ACC112 (cell line): ENCODE measurements around the gene TEX30.

Experiments
- H2AFZ ChIP-seq: fragments of 200-600 bp; sonication (generic); one replicate; pipeline ENCODE4 v1.6.0; 2017; ENCODE audit warnings: antibody characterized with exemption, low read length; ENCODE audit not compliant: unreplicated experiment
- H3K27ac ChIP-seq: fragments of 200-600 bp; sonication (generic); 2 replicates; pipeline ENCODE4 v1.5.1; 2014; ENCODE audit warnings: low read depth, mild to moderate bottlenecking, antibody characterized with exemption, low read length, moderate library complexity
- H3K27me3 ChIP-seq: fragments of 200-600 bp; sonication (generic); 2 replicates; pipeline ENCODE4 v1.6.1; 2014; ENCODE audit warnings: mild to moderate bottlenecking, antibody characterized with exemption, low read length, moderate library complexity, mixed read lengths; ENCODE audit not compliant: insufficient read depth
- H3K36me3 ChIP-seq: fragments of 200-600 bp; sonication (generic); 2 replicates; pipeline ENCODE4 v1.6.1; 2016; ENCODE audit warnings: mild to moderate bottlenecking, antibody characterized with exemption, low read length, moderate library complexity, mixed read lengths; ENCODE audit not compliant: insufficient read depth
- H3K4me1 ChIP-seq: fragments of 200-600 bp; sonication (generic); one replicate; pipeline ENCODE4 v1.6.1; 2016; ENCODE audit warnings: low read length, mixed read lengths; ENCODE audit not compliant: insufficient read depth, unreplicated experiment, control insufficient read depth
- H3K4me3 ChIP-seq: fragments of 200-600 bp; sonication (generic); 2 replicates; pipeline ENCODE4 v1.5.1; 2014; ENCODE audit warnings: mild to moderate bottlenecking, low read depth, low read length
- H3K79me2 ChIP-seq: fragments of 200-600 bp; sonication (generic); one replicate; pipeline ENCODE4 v1.6.0; 2016; ENCODE audit warnings: low read length; ENCODE audit not compliant: control insufficient read depth, unreplicated experiment, insufficient read depth

Gene TEX30

DNA sequence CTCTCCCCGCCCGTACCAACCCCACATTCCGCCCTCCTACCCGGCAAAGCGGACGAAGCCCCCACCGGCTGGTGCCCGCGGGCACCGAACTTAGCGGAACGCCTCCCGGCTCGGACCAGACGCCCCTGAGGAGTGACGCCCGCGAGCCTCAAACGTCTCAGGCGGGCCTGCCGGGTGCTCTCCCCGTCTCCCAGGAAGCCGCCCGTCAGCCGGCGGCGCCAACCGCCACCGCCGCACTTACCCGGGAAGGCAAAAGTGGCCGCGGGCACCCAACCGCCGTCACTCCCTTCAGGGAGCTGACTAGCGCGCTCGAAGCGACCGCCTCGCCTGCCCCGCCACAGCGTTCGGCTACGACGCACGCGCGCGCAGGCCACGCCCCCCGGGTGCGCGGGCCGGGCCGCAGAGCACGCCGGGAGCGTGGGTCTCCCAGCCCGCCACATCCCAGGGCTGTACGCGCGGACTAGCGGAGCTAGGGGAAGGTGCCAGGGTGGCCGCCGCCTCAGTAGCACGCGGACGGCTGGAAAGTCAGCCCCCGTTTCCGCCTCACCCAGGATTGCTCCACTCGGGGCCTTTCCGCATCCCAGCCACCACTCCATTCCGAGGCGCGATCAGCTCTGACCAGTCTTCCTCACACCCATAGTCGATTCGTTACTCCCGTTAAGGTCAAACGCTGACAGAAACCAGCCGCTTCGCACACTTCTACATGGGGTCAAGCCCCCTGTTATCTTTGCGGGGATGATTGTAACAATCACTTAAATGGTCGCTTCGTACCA lies at the start of gene TEX30:
Gene TEX30, minus strand, starts transcription at position 346 of the 773 bp plus-strand sequence. CDS start 3,760 bp downstream, outside the sequence.
- Histone ChIP-seq H3K27ac (peak within 1 kb of the TSS; percentile 64; the same call in 1 of the 2 replicates), H3K36me3 (no peaks in the 10 kb centered on the region), H3K79me2 (peaks cover 36% of the 10 kb centered on the region), H3K4me3 (peak within 1 kb of the TSS; percentile 90), H3K27me3 (no peaks in the 10 kb centered on the region), H2AFZ (peak within 1 kb of the TSS; percentile 19), H3K4me1 (peaks cover 27% of the 10 kb centered on the region)

DNA sequence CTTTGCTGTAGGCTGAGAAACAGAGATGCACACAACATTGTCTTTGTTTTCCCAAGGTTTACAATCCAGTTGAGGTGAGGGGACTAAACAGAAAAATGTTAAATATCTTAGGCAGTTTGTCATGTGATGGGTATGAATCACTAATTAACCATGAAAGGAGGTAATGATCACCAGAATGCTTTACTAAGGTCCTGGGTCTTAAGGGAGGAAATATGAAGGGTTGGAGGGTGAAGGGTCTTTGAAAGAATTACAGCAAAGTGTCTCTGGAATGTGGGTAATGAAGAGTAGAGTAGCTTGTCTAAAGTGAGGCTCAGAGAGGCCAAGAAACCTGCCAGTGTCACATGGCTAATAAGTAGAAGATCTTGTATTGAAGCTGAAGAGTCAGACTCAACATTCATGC lies 44.3 kb upstream of the TEX30 start:
- Histone ChIP-seq H3K27ac (no peak overlapping the region), H3K36me3 (peaks cover 24% of the 10 kb centered on the region), H3K4me3 (no peak overlapping the region), H3K4me1 (peaks cover 3% of the 10 kb centered on the region), H3K27me3 (no peaks in the 10 kb centered on the region), H3K79me2 (peaks cover 15% of the 10 kb centered on the region), H2AFZ (no peak overlapping the region)

DNA sequence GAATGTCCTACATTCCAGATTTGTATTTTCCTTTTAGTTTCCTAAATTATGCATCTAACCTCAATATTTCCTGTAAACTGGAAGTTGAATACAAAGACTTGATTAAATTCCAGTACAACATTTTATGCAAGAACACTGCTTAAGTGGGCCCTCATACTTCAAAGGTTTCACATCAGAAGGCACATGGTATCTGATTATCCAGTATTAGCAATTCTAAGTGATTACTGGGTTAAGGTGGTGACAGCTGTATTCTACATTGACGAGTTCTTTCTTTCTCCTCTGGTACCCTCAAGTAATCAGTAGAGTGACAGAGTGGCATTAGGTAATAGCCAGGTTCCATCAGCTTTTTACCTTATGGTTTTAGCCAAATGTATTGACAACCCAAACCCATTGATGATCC lies 43.7 kb upstream of the TEX30 start:
- H3K27ac ChIP-seq: no peak overlapping the region
- H3K36me3 ChIP-seq: peaks cover 17% of the 10 kb centered on the region
- no peak overlapping the region for H2AFZ ChIP-seq
- peaks cover 22% of the 10 kb centered on the region for H3K79me2 ChIP-seq
- no peak overlapping the region for H3K4me3 ChIP-seq
- peaks cover 8% of the 10 kb centered on the region for H3K4me1 ChIP-seq
- H3K27me3 ChIP-seq: no peaks in the 10 kb centered on the region

DNA sequence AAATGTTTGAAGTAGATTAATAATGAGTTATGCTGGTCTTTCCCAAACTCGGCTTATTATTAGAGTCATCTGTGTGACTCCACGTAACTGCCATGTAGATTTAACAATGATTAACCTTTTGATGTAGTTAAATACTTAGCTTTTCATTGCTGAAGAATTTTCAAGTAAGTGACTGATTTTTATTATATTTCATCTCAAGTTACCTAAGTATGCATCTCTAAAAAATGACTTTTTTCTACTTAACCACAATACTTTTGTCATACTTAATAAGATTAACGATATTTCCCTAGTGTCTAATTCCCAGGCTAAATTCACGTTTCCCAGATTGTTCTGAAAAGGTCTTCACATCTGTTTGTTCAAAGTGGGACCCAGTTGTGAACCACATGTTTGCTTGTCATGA lies 43.1 kb upstream of the TEX30 start:
- H3K4me1 ChIP-seq: peaks cover 8% of the 10 kb centered on the region
- H3K79me2 ChIP-seq: peaks cover 25% of the 10 kb centered on the region
- H3K4me3 ChIP-seq: no peak overlapping the region
- H3K27ac ChIP-seq: no peak overlapping the region
- H2AFZ ChIP-seq: no peak overlapping the region
- H3K36me3 ChIP-seq: peaks cover 12% of the 10 kb centered on the region
- H3K27me3 ChIP-seq: no peaks in the 10 kb centered on the region

DNA sequence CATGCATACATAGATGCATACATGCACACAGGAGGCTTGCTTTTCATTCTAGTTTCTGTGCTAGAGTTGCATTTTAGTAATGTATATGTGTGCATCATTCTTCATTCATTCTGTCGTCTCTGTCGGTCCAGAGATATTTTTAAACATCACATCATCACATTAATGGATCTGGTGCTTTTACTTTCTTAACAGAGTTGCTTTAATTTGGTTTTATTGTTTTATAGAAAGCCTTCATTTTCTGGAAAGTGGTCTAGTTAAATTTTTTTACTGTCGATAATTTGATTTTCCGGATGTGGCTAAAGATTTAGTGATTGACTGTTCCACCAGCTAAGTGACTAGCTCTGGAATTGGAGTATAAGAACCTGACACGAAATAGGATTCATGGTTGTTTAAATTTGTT lies 42.2 kb upstream of the TEX30 start:
- H3K27me3 ChIP-seq: no peaks in the 10 kb centered on the region

DNA sequence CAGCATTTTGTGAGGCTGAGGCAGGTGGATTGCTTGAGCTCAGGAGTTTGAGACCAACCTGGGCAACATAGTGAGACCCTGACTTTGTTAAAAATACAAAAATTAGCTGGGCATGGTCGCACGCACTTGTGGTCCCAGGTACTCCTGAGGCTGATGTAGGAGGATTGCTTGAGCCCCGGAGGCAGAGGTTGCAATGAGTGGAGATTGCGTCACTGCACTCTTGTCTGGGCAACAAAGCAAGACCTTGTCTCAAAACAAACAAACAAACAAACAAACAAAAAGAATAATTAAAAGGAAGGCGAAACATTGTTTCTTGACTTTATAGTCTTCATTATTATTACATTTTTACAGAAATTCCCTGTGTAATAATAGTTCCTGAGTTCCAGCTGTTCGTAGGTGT lies 41.2 kb upstream of the TEX30 start:
- no peak overlapping the region for H3K27ac ChIP-seq
- no peaks in the 10 kb centered on the region for H3K27me3 ChIP-seq
- no peak overlapping the region for H3K4me3 ChIP-seq
- H3K4me1 ChIP-seq: peaks cover 8% of the 10 kb centered on the region
- H2AFZ ChIP-seq: no peak overlapping the region
- peaks cover 23% of the 10 kb centered on the region for H3K36me3 ChIP-seq
- H3K79me2 ChIP-seq: peaks cover 25% of the 10 kb centered on the region

More for the DNA sequence above, 42.2 kb upstream of the TEX30 start:
- peaks cover 8% of the 10 kb centered on the region for H3K4me1 ChIP-seq
- no peak overlapping the region for H3K4me3 ChIP-seq
- H3K79me2 ChIP-seq: peaks cover 25% of the 10 kb centered on the region
- H2AFZ ChIP-seq: no peak overlapping the region
- no peak overlapping the region for H3K27ac ChIP-seq
- peaks cover 15% of the 10 kb centered on the region for H3K36me3 ChIP-seq

DNA sequence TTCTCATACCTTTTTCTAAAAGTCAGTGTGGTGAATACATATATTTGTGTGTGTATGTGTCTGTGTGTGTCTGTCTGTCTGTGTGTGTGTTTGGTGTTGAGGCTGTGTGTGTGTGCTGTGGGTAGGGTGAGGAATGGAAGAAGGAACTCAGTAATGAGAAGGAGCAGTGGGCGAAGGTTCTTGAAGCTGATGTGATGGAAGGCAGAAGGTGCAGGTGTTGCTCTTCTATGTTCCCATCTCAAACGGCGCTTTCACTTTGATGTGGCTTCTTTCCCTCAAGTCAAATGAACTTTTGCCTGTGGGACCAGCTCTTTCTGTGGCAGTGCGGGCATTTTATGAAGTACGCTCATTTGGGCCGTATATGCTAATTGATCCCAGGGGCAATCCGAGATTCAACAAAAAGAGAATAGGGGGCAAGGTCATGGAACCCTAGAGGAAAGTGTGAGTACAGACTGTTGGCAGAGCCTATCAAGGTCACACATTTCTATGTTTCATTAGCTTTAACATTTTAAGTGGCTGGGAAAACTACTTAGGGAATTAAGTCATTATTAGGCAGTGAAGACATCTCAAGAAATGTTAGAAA lies 40.5 kb upstream of the TEX30 start:
- H3K27me3 ChIP-seq: no peaks in the 10 kb centered on the region
- H3K4me3 ChIP-seq: no peak overlapping the region
- H3K36me3 ChIP-seq: peaks cover 27% of the 10 kb centered on the region
- peaks cover 25% of the 10 kb centered on the region for H3K79me2 ChIP-seq
- no peak overlapping the region for H3K27ac ChIP-seq
- peaks cover 8% of the 10 kb centered on the region for H3K4me1 ChIP-seq
- no peak overlapping the region for H2AFZ ChIP-seq

DNA sequence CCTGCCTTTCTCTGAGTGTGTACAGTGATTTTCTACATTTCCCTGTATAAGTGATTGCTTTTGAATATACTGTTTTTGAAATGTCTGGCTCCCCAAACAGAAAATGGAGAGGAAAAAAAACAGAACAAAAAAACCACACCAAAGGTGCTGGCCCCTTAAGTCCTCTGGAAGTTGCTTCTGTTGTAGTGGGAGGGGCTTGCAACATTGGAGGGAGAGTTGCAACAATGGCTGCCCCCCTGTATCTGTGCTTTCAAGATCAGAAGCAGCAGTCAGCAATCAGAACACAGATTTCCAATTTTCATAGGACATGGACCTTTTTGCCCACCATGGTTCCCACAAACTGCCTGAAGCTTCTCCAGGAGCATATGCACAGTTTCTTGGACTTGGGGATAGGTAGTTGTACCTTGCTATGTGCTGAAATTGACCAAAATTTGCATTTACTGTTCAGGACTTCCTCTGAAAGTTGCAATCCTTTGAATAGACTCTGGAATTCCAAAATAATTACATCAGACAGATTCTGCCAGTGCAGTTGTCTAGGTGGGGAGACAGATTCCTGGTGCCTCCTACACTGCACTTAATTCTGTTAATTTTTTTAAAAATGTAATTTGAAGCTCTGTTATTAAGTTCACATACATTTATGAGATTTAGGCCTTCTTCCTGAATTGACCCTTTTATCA lies 39.2 kb upstream of the TEX30 start:
- Histone ChIP-seq H3K27me3 (no peaks in the 10 kb centered on the region), H3K79me2 (peaks cover 32% of the 10 kb centered on the region), H3K27ac (no peak overlapping the region), H2AFZ (peak overlapping the region; percentile 44), H3K4me3 (peak overlapping the region; percentile 17; the same call in 1 of the 2 replicates), H3K36me3 (peaks cover 28% of the 10 kb centered on the region), H3K4me1 (peaks cover 8% of the 10 kb centered on the region)

DNA sequence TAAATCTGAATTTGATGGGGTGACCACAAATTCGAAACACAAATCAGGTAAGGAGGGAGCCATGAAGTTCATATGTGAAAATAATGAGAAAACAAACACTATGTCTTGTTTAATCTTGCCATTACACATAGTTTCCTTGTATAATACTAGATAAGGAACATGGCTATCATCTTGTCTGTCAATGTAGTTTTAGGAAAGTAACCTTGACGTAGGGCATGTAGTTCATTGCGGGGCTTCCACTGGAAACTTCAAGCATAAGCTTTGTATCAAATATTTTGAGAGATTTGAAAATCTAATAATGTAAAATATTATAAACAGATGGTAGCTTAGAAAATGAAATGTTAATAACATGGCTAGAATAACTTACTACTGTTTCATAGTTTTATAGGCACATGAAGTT lies 34.1 kb upstream of the TEX30 start:
- H3K79me2 ChIP-seq: peaks cover 44% of the 10 kb centered on the region
- H3K27ac ChIP-seq: no peak overlapping the region
- H3K36me3 ChIP-seq: peaks cover 26% of the 10 kb centered on the region

DNA sequence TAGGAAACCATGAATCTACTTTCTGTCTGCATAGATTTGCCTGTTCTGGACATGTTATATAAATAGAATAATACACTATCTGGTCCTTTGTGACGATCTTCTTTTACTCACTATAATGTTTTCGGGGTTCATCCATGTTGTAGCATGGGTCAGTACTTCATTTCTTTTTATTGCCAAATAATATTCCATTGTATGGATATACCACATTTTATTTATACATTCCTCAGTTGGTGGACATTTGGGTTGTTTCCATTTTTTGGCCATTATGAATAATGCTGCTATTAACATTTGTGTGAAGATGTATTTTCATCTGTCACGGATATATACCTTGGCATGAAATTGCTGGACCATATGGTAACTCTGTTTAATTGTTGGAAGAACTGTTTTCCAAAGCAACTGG lies 32.1 kb upstream of the TEX30 start:
- H3K4me3 ChIP-seq: no peak overlapping the region
- H3K79me2 ChIP-seq: peaks cover 51% of the 10 kb centered on the region
- peaks cover 19% of the 10 kb centered on the region for H3K36me3 ChIP-seq
- peaks cover 8% of the 10 kb centered on the region for H3K4me1 ChIP-seq
- H2AFZ ChIP-seq: no peak overlapping the region
- H3K27ac ChIP-seq: no peak overlapping the region
- no peaks in the 10 kb centered on the region for H3K27me3 ChIP-seq

More for the DNA sequence above, 34.1 kb upstream of the TEX30 start:
- H3K27me3 ChIP-seq: no peaks in the 10 kb centered on the region
- peaks cover 3% of the 10 kb centered on the region for H3K4me1 ChIP-seq
- H2AFZ ChIP-seq: no peak overlapping the region
- H3K4me3 ChIP-seq: no peak overlapping the region
